G401 (cell line): Measurements from ENCODE around the gene STK32B. TPM values are rescaled to one million over a fixed set of nuclear protein-coding genes. Genes with fewer than 3 reads are reported as not detected.
"Not testable (repeated sequence)": the region's sequence is repeated elsewhere in the genome, so short reads cannot be mapped to it uniquely, and the experiment has no call there.

Experiments
- DNase-seq: peaks from one replicate; pipeline ENCODE4 v3.0.0-alpha.2; 2015; ENCODE audit warnings: low spot score
- in situ Hi-C: cut with HindIII; loops from 2 replicates; pipeline ENCODE4 v1.10.0; 2016; ENCODE audit warnings: low sequenced_read_pairs, mixed read lengths
- total RNA-seq: library from RNA; depleted of rRNA; stranded (reverse); fragments of >200 nt; shearing (Covaris generic); gene quantifications from 2 replicates; pipeline ENCODE4 v1.2.3, GENCODE V29; 2014; rRNA removed

The STK32B gene
- 0.06 and 1.9 TPM in 2 replicates for total RNA-seq

- in situ Hi-C loops = no loop called here
- peak; percentile 10 for DNase-seq
These were observed at the start of gene STK32B for GRCh38 chr4:5051278-5052203. TSS of gene STK32B (plus strand) at chr4:5051480.

GRCh38 chr4:5001641-5002040, 49.6 kb upstream of the STK32B start:
- DNase-seq, in situ Hi-C loops: not testable (repeated sequence)

DNA sequence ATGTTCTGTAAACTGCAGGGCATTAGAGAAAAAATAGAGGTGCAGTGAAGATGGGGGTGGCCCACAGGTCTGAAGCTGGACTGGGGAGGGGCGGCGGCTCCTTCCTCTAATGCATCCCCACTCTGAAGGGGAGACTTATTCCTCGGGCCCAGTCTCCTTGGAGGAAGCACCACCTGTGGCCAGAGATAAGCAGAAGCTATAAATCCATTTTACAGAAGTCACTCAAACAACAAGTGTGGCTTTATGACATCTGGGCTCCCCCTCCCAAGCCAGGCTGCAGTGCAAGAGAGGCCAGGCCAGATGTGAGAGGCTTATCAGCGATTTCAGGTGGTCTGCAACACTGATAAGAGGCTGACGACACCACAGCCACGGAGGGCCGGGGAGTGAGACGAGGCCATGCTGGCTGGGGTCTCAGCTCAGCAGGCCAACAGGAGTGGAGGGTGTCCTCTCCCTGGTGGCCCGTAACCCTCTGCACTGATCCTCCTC, 47.9 kb upstream of the STK32B start:
- DNase-seq = no peak
- in situ Hi-C loops = no loop called here

- no peak for DNase-seq
- in situ Hi-C loops = no loop called here
These were observed 47.4 kb upstream of the STK32B start for GRCh38 chr4:5003918-5004317.

- in situ Hi-C loops = no loop called here
- DNase-seq = no peak
These were observed 46.8 kb upstream of the STK32B start for GRCh38 chr4:5004496-5004895.

- DNase-seq, in situ Hi-C loops: not testable (repeated sequence)
These were observed 44.3 kb upstream of the STK32B start for GRCh38 chr4:5006932-5007331.

DNA sequence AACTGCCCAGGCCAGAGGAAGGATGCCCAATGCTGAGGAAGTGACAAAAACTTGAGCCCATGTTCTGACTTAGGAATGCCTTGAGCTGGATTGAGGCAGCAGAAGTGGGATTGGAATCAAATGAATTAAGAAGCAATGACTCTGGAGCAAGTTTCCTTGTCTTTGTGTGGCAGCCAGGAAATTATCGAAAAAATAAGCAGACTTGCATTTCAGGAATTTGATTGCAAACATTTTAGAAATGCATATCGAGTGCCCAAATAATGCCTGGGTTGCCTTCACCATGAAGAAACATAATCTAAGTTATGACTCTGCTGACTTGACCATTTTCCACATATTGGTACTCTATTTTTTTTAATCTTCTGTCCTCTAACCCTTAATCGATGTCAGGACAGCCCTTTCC, 41.5 kb upstream of the STK32B start:
- in situ Hi-C loops = no loop called here
- DNase-seq = no peak

DNA sequence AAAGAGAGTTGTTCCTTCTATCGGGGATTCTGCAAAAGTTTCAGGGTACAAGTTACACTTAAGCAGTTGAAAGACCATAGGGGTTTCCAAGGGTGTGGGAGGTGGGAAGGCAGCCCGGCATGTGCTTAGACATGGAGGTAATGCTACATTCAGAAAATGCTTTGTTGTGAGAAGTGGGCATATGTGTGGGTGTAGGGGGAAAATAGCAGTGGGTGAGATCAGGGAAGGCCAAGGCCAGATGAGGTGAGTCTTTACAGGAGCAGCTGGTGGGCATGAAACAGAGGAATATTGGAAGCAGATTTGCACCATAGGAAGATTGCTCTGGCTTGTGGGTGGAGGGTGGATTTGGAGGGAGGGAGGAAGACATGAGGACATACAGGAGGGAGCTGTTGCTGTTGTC, 40.3 kb upstream of the STK32B start:
- DNase-seq = no peak
- in situ Hi-C loops = no loop called here

DNA sequence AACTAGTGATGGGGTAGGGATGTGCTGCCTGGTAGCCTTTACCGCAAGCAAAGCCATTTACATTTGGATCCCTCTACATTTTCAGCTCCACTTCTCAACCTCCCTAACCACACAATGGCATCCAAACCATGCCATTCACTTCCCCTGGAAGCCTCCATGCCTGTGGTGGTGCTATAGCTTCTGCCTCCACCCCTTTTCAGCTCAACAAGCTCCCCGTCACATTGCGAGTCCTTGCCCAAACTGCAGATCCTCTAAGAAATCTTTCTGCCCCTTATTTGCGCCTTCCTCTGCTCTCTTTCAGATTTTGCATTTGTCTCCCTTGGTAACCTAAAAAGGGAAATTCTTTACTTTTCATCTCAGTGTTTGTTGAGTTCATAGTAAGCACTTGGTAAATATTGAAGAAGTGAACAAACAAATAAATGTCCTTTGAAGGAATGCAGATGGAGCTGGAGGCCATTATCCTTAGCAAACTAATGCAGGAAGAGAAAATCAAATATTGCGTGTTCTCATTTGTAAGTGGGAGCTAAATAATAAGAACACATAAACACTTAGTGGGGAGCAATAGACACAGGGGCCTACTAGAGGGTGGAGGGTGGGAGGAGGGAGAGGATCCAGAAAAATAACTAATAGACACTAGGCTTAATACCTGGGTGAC, 38.9 kb upstream of the STK32B start:
- in situ Hi-C loops = no loop called here
- no peak for DNase-seq

- in situ Hi-C loops = no loop called here
These were observed 38.3 kb upstream of the STK32B start for GRCh38 chr4:5012958-5013357.

GRCh38 chr4:5014007-5014682, 37.1 kb upstream of the STK32B start:
- DNase-seq = no peak
- in situ Hi-C loops = no loop called here

More at GRCh38 chr4:5012958-5013357, 38.3 kb upstream of the STK32B start:
- no peak for DNase-seq

GRCh38 chr4:5018096-5018495, 33.2 kb upstream of the STK32B start:
- no peak for DNase-seq
- in situ Hi-C loops = no loop called here

GRCh38 chr4:5018603-5019002, 32.7 kb upstream of the STK32B start:
- in situ Hi-C loops = no loop called here
- DNase-seq = no peak

DNA sequence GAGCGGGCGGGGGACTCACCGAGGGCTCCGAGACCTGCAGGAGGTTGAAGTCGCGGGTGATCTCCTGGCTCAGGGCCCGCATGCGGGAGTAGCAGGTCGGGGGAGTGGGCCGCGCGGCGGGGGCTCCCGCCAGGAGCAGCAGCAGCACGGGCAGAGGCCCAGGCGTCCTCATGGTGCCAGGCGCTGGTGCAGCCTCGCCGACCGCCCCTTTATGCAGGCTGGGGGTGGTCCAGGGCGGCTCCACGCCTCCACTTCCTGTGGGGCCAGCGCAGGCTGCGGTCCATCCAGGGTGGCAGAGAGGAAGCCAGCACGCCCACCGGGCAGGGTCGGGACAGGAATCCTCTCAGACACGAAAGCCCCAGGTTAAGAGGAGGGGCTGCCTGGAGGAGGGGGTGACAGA, 32.0 kb upstream of the STK32B start, which contains the start of gene CYTL1:
TSS of gene CYTL1 (minus strand) at position 185 of the 400 bp plus-strand sequence. CDS start at position 172, 13 bp downstream.
- no peak for DNase-seq
- in situ Hi-C loops = no loop called here

DNA sequence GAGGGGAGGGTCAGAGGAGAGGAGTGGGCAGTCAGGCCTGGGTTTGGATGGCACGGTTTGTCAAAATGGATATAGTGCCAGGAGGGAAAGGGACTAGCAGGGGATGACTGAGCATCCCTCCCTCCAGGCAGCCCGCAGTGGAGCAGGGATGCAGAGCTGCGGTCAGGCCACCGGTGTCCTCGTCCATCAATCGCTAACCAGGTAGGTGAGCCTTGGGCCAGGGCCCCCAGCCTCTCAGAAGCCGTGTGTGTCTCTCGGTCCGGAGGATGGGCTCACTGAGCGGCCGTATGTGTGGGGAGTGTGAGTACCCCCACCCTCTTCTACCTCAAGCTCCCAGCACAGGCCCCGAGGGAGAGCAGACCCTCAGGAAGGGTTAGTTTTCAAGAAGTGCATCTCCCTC, 31.5 kb upstream of the STK32B start:
- DNase-seq = no peak
- in situ Hi-C loops = no loop called here

DNA sequence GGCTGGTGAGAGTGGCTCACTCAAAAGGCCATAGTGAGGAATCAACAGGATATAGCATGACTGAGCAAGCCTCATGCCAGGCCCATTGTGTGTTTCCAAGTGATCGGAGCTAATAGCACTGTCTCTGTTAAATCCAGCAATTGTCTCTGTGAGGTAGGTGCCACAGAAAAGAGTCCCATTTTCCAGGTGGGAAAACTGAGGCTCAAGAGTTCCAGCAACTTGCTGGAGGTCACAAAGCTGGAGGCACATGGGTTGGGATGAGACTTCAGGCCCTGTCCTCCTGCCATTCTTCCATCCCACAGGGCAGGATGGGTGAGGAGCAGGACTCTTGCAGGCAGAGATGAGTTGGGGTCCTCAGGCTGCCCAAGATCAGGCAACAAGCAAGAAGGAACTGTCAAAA, 30.9 kb upstream of the STK32B start:
- no peak for DNase-seq
- in situ Hi-C loops = no loop called here

GRCh38 chr4:5021546-5021945, 29.7 kb upstream of the STK32B start:
- DNase-seq = no peak
- in situ Hi-C loops = no loop called here

- no peak for DNase-seq
- in situ Hi-C loops = no loop called here
These were observed 26.6 kb upstream of the STK32B start for GRCh38 chr4:5024673-5025072.

- DNase-seq = no peak
- in situ Hi-C loops = no loop called here
These were observed 24.9 kb upstream of the STK32B start for GRCh38 chr4:5026371-5026770.

GRCh38 chr4:5027346-5027745, 23.9 kb upstream of the STK32B start:
- in situ Hi-C loops = no loop called here
- DNase-seq = no peak
